Aorta (tissue), 5 donors: ENCODE data around the gene GRIN3A. TPM values are rescaled to one million over a fixed set of nuclear protein-coding genes. Genes with fewer than 3 reads are reported as not detected.
"Not testable (repeated sequence)": the region's sequence is repeated elsewhere in the genome, so short reads cannot be mapped to it uniquely, and the experiment has no call there.

Source experiments
- ATAC-seq: fragments of 200-7000 bp; cut with Tn5 transposase; one replicate; pipeline ENCODE4 v1.9.1; 2022; ENCODE audit warnings: moderate library complexity; ENCODE audit not compliant: low FRiP score
- DNase-seq, 2 donors: peaks; one replicate each; pipeline ENCODE4 v3.0.0-alpha.2; 2020
- H3K27ac ChIP-seq, 2 donors: one replicate each; pipeline ENCODE4 v1.5.1; 2013; ENCODE audit warnings: low read length in 2 of 2, mild to moderate bottlenecking in 2 of 2, moderate library complexity in 2 of 2, control low read depth in 1 of 2, inconsistent platforms in 1 of 2, low read depth in 1 of 2
- H3K27me3 ChIP-seq, 2 donors: one replicate each; pipeline ENCODE4 v1.6.1; 2013; ENCODE audit warnings: control low read depth in 1 of 2, low read length in 1 of 2, mild to moderate bottlenecking in 1 of 2, moderate library complexity in 1 of 2; ENCODE audit not compliant: insufficient read depth in 2 of 2, control insufficient read depth in 1 of 2
- H3K36me3 ChIP-seq, 2 donors: one replicate each; pipeline ENCODE4 v1.6.1; 2013; ENCODE audit warnings: control low read depth in 1 of 2, low read length in 1 of 2, mild to moderate bottlenecking in 1 of 2; ENCODE audit not compliant: insufficient read depth in 2 of 2, control insufficient read depth in 1 of 2
- H3K4me1 ChIP-seq, 2 donors: one replicate each; pipeline ENCODE4 v1.6.1; 2013; ENCODE audit warnings: low read length in 2 of 2, control low read depth in 1 of 2, mild to moderate bottlenecking in 1 of 2, moderate library complexity in 1 of 2; ENCODE audit not compliant: insufficient read depth in 2 of 2, control insufficient read depth in 1 of 2
- H3K4me3 ChIP-seq, 2 donors: one replicate each; pipeline ENCODE4 v1.5.1; 2013; ENCODE audit warnings: low read length in 2 of 2, control low read depth in 1 of 2, mild to moderate bottlenecking in 1 of 2
- H3K9me3 ChIP-seq: one replicate; pipeline ENCODE4 v1.6.1; 2013; ENCODE audit warnings: mild to moderate bottlenecking, low read length; ENCODE audit not compliant: control insufficient read depth
- WGBS, 2 donors: extraction: QIAGEN DNeasy Blood & Tissue Kit; methylation state at CpG; one replicate each; pipeline ENCODE4 v1.1.7; 2013; 5-methylcytosine and 5-hydroxymethylcytosine counted together
- intact Hi-C, 2 donors: fragments of 100-400 bp; cut with DNase I; formaldehyde crosslinking; loops; one replicate each; pipeline versions ENCODE4 v1.14.2 to v1.15.0; 2022
- polyA plus RNA-seq, 2 donors: library from polyadenylated mRNA; stranded (reverse); fragments of 200-250 nt; gene quantifications; one replicate each; pipeline ENCODE4 v1.2.3, GENCODE V29; 2013
- total RNA-seq, 2 donors: library from RNA; stranded (reverse); fragmentation: NEBNext Ultra II Directional; extraction: Animal tissue kit (Norgen Biotek cat#: 25700); gene quantifications; one replicate each; pipeline ENCODE4 v1.2.1, GENCODE V29; 2021
- donor health status: healthy with polysubstance abuse.
- donor health status: Bipolar disorder and iron deficiency.
- donor health status: DM: no; HTN: no; CAD: no.
- donor health status: DM: no; HTN: no; CAD: no.
- donor health status: DM: yes; HTN: yes; CAD: no.

The GRIN3A gene
- total and polyA plus RNA-seq, 4 donors = 0.13 to 0.33 TPM; not detected in 2

- ATAC-seq (no peak), DNase-seq (no peak)
- Histone ChIP-seq H3K36me3 (peaks cover 0 to 2% of the 10 kb centered on the region in 2 donors), H3K27ac (no peak overlapping the region), H3K27me3 (no peaks in the 10 kb centered on the region), H3K4me3 (no peak overlapping the region), H3K9me3 (no peaks in the 10 kb centered on the region), H3K4me1 (no peaks in the 10 kb centered on the region)
- whole genome bisulfite sequencing, 2 donors = 84 to 93% methylated on average over 1 of the region's 1 CpG
- intact Hi-C loops = no loop called here
These were observed 167.3 kb downstream of the GRIN3A start for GRCh38 chr9:101571114-101571513.

DNA sequence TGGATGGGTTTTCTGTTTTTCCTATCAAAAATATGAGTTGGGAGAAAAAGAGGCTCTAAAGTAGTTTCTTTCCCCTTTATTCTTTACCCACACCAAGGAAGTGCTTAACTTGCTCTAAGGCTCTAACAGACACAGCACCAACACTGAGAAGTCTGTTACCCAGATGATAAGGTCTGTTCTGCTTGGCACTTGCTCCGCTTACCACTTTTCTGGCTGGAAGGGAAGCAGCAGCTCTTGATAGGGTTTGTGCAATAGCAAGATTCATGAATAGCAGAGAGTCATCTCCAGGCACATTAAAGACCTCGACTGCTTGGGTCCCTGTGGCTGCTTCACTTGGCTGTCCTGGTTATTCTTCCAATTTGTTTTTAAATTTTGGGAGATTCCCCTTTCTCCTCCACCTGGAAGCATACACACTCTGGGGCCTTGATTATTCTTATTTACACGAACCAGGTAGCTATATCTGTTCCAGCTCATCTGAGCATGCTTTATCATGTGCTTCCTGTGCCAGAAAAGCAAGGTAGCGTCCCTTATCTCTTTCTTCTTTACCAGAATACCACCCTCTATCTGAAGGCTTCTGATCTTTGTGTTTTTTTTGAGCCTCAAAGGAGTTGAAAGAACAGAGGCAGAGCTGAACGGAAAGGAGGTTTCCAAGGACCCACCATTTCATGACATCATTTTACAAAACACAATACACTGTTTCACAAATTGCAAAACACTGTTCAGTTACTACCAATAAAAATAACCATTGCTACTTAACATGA is 168.5 kb downstream of the GRIN3A start:
- H3K36me3 ChIP-seq = peaks cover 0 to 5% of the 10 kb centered on the region in 2 donors

DNA sequence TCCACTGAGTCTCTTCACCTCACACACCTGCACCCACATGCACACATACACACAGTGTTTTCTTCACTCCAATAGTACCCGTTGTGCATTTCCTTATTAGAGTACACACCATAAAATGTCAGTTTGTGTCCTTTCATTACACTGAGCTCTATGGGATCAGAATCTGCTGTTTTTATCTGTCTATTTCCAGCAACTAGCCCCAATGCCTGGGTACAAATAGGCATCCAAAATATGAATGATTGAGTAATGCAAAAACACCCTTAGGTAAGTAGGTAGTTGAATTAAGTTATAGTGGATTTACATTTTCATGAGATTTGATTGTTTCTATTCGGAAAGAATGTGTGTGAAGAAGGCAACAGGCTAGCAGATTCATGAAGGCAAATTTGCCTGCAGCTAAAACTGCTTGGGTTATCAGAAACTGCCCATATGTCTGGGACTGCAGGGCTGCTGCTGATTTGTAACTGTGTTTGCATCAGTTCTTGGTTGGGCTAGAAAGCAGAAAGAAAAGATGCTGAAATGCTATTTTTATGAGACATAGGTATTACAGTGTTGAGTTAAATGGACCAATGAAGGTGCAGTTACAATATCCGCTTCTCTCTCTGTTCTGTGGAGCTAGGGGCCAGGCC is 170.6 kb downstream of the GRIN3A start:
- H3K27me3 ChIP-seq = no peaks in the 10 kb centered on the region
- WGBS, 2 donors = 93 to 95% methylated on average over 3 of the region's 3 CpGs
- no peak for ATAC-seq
- H3K27ac ChIP-seq = no peak overlapping the region
- intact Hi-C loops = no loop called here
- DNase-seq = no peak
- H3K36me3 ChIP-seq = peaks cover 0 to 5% of the 10 kb centered on the region in 2 donors
- H3K4me3 ChIP-seq = no peak overlapping the region
- H3K9me3 ChIP-seq = no peaks in the 10 kb centered on the region
- no peaks in the 10 kb centered on the region for H3K4me1 ChIP-seq

More for the DNA sequence above, 168.5 kb downstream of the GRIN3A start:
- no peak overlapping the region for H3K4me3 ChIP-seq
- 71 to 75% methylated on average over 5 of the region's 5 CpGs for WGBS, 2 donors
- H3K27ac ChIP-seq = no peak overlapping the region
- intact Hi-C loops = no loop called here
- H3K4me1 ChIP-seq = no peaks in the 10 kb centered on the region
- no peaks in the 10 kb centered on the region for H3K9me3 ChIP-seq
- no peaks in the 10 kb centered on the region for H3K27me3 ChIP-seq
- DNase-seq (no peak), ATAC-seq (no peak)

GRCh38 chr9:101566904-101567724 is 171.3 kb downstream of the GRIN3A start:
- H3K9me3 ChIP-seq = no peaks in the 10 kb centered on the region
- peaks cover 3 to 5% of the 10 kb centered on the region in 2 donors for H3K36me3 ChIP-seq
- no peak overlapping the region for H3K4me3 ChIP-seq
- DNase-seq = no peak
- H3K27me3 ChIP-seq = no peaks in the 10 kb centered on the region
- WGBS, 2 donors = 80 to 84% methylated on average over 5 of the region's 5 CpGs
- intact Hi-C loops = no loop called here
- no peak for ATAC-seq
- no peaks in the 10 kb centered on the region for H3K4me1 ChIP-seq
- no peak overlapping the region for H3K27ac ChIP-seq

GRCh38 chr9:101564252-101564651 is 174.2 kb downstream of the GRIN3A start:
- Histone ChIP-seq H3K9me3 (no peaks in the 10 kb centered on the region), H3K27ac (no peak overlapping the region), H3K4me1 (no peaks in the 10 kb centered on the region), H3K4me3 (no peak overlapping the region), H3K36me3 (peaks cover 3 to 4% of the 10 kb centered on the region in 2 donors), H3K27me3 (no peaks in the 10 kb centered on the region)
- no peak for DNase-seq
- intact Hi-C loops = no loop called here
- no peak for ATAC-seq

GRCh38 chr9:101562966-101563365 is 175.5 kb downstream of the GRIN3A start:
- no peak overlapping the region for H3K4me3 ChIP-seq
- no peak overlapping the region for H3K27ac ChIP-seq
- no peak for ATAC-seq
- H3K9me3 ChIP-seq = no peaks in the 10 kb centered on the region
- intact Hi-C loops = no loop called here
- peaks cover 3 to 5% of the 10 kb centered on the region in 2 donors for H3K36me3 ChIP-seq
- H3K27me3 ChIP-seq = no peaks in the 10 kb centered on the region
- WGBS, 2 donors = 94 to 97% methylated on average over 1 of the region's 1 CpG
- no peak for DNase-seq
- H3K4me1 ChIP-seq = no peaks in the 10 kb centered on the region

DNA sequence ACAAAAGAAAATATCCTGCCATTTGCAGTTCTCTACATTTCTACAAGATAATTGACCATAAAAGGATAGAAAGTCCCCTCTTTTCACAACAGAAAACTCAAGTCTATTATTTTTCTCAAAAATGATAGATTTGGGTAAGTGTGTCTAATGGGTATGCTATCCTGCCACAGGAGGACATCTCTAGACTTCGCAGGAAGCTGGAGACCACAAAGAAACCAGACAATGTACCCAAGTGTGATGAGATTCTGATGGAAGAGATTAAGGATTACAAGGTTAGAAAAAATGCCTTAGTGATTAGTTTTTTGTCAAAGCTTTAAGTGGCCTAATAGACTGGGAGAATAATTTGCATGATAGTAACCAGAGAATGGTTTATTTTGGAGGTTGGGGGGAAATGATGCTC is 176.7 kb downstream of the GRIN3A start:
- DNase-seq = no peak
- no peak for ATAC-seq
- no peaks in the 10 kb centered on the region for H3K27me3 ChIP-seq
- peaks cover 7 to 8% of the 10 kb centered on the region in 2 donors for H3K36me3 ChIP-seq
- intact Hi-C loops = no loop called here
- H3K27ac ChIP-seq = no peak overlapping the region
- H3K4me3 ChIP-seq = no peak overlapping the region
- H3K9me3 ChIP-seq = no peaks in the 10 kb centered on the region
- H3K4me1 ChIP-seq = no peaks in the 10 kb centered on the region
- 94 to 98% methylated on average over 1 of the region's 1 CpG for WGBS, 2 donors

DNA sequence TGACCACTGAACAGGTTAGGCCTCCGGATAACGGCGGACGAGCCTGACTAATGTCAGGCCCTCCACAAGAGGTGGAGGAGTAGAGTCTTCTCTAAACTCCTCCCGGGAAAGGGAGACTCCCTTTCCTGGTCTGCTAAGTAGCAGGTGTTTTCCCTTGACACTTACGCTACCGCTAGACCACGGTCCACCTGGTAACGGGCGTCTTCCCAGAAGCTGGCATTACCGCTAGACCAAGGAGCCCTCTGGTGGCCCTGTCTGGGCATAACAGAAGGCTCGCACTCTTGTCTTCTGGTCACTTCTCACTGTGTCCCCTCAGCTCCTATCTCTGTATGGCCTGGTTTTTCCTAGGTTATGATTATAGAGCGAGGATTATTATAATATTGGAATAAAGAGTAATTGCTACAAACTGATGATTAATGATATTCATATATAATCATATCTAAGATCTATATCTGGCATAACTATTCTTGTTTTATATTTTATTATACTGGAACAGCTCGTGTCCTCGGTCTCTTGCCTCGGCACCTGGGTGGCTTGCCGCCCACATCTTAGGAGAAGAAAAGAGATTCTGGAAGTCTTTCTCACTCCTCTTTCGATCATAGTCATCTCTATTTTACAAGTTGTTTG is 188.9 kb downstream of the GRIN3A start:
- DNase-seq, H3K4me1 ChIP-seq, intact Hi-C loops, H3K4me3 ChIP-seq, H3K27me3 ChIP-seq, ATAC-seq, H3K27ac ChIP-seq, H3K9me3 ChIP-seq: not testable (repeated sequence)
- peaks cover 14 to 24% of the 10 kb centered on the region in 2 donors for H3K36me3 ChIP-seq
- 67 to 70% methylated on average over 16 to 17 of the region's 18 CpGs for WGBS, 2 donors
